Stomach (tissue), 9 donors: ENCODE results near the gene IGSF3. TPM values are rescaled to one million over a fixed set of nuclear protein-coding genes. Genes with fewer than 3 reads are reported as not detected.

Source experiments
- DNase-seq, 2 donors: peaks; one replicate each; pipeline versions ENCODE4 v3.0.0 to v3.0.0-alpha.2; 2013 to 2019
- H3K27ac ChIP-seq, 5 donors: fragments of 200-600 bp in 4 of 5; sonication (generic) in 4 of 5; one replicate each; pipeline ENCODE4 v1.5.1; 2013 to 2019; ENCODE audit warnings: mild to moderate bottlenecking in 1 of 5, moderate library complexity in 1 of 5
- H3K27me3 ChIP-seq, 3 donors: fragments of 200-600 bp; sonication (generic); one replicate each; pipeline ENCODE4 v1.5.1; 2017 to 2019; ENCODE audit warnings: mixed run types in 1 of 3
- H3K36me3 ChIP-seq, 4 donors: fragments of 200-600 bp; sonication (generic); 1 replicate in 3 of 4; 2 replicates in 1 of 4; pipeline ENCODE4 v1.5.1; 2016 to 2019
- H3K4me1 ChIP-seq, 4 donors: fragments of 200-600 bp; sonication (generic); one replicate each; pipeline ENCODE4 v1.5.1; 2016 to 2019
- H3K4me3 ChIP-seq, 4 donors: fragments of 200-600 bp; sonication (generic) in 3 of 4; one replicate each; pipeline ENCODE4 v1.5.1; 2016 to 2019; ENCODE audit warnings: mild to moderate bottlenecking in 1 of 4
- H3K9me3 ChIP-seq, 4 donors: fragments of 200-600 bp; sonication (generic); one replicate each; pipeline ENCODE4 v1.5.1; 2016 to 2019
- CTCF ChIP-seq, 7 experiments: fragments of 450-650 bp in 4 of 7; fragments of 200-600 bp in 3 of 7; sonication (generic) in 3 of 7; IDR thresholded peaks; one replicate each; pipeline ENCODE4 v1.5.1; 2016 to 2019; ENCODE audit warnings: antibody characterized with exemption in 7 of 7, control low read depth in 2 of 7, mild to moderate bottlenecking in 1 of 7
- EP300 ChIP-seq: sonication (generic); formaldehyde crosslinking; IDR thresholded peaks from one replicate; pipeline ENCODE4 v1.6.1; 2017; ENCODE audit warnings: antibody characterized with exemption
- POLR2A ChIP-seq, 4 donors: fragments of 450-650 bp; IDR thresholded peaks; one replicate each; pipeline ENCODE4 v1.6.1; 2016; ENCODE audit warnings: antibody characterized with exemption in 4 of 4, control low read depth in 2 of 4, mild to moderate bottlenecking in 1 of 4, moderate library complexity in 1 of 4
- POLR2AphosphoS5 ChIP-seq, 3 donors: sonication (generic); formaldehyde crosslinking; IDR thresholded peaks; one replicate each; pipeline ENCODE4 v1.6.1; 2016; ENCODE audit warnings: antibody characterized with exemption in 3 of 3
- WGBS, 5 donors: extraction: QIAGEN DNeasy Blood & Tissue Kit in 3 of 5; methylation state at CpG; one replicate each; pipeline versions ENCODE4 v1.1.5 to v1.1.7; 2013 to 2018; 5-methylcytosine and 5-hydroxymethylcytosine counted together
- intact Hi-C: fragments of 100-400 bp; cut with DNase I; formaldehyde crosslinking; loops from one replicate; pipeline ENCODE4 v1.15.1; 2023; ENCODE audit warnings: low total_unique reads
- polyA plus RNA-seq, 3 donors: library from polyadenylated mRNA; stranded (reverse); fragments of 200-250 nt; gene quantifications; one replicate each; pipeline ENCODE4 v1.2.3, GENCODE V29; 2013
- total RNA-seq, 5 donors: library from RNA; depleted of rRNA; stranded (reverse); fragments of >200 nt; gene quantifications; one replicate each; pipeline versions ENCODE4 v1.1.0 to v1.2.3, GENCODE V29; 2014 to 2016
- donor health status: healthy with polysubstance abuse.
- donor health status: Bipolar disorder and iron deficiency.
- donor health status: healthy.

IGSF3 gene
- total and polyA plus RNA-seq, 8 donors, result 1.7 to 31.6 (median 20.9) TPM

- H3K4me3 ChIP-seq, result no peak overlapping the region
- no peak overlapping the region for H3K27ac ChIP-seq
- H3K4me1 ChIP-seq, result no peaks in the 10 kb centered on the region
- H3K9me3 ChIP-seq, result peaks cover 0 to 3% (median 0%) of the 10 kb centered on the region in 4 donors
- TF ChIP-seq EP300 (no peak), CTCF (IDR thresholded peaks at IDR 0.05) (no peak), POLR2A (IDR thresholded peaks at IDR 0.05) (no peak), POLR2AphosphoS5 (IDR thresholded peaks at IDR 0.05) (no peak)
- DNase-seq, result no peak
- H3K36me3 ChIP-seq, result no peaks in the 10 kb centered on the region
- H3K27me3 ChIP-seq, result peaks cover 0 to 14% (median 0%) of the 10 kb centered on the region in 3 donors
- WGBS, 5 donors, result 76 to 86% (median 81%) methylated on average over 4 of the region's 4 CpGs
- intact Hi-C loops, result no loop called here
Measured at GRCh38 chr1:116680752-116681151, 13.2 kb upstream of the IGSF3 start.

GRCh38 chr1:116679828-116680628, 12.5 kb upstream of the IGSF3 start:
- 77 to 94% (median 90%) methylated on average over 4 of the region's 4 CpGs for WGBS, 5 donors
- Histone ChIP-seq H3K4me3 (no peak overlapping the region), H3K27me3 (peaks cover 0 to 14% (median 0%) of the 10 kb centered on the region in 3 donors), H3K27ac (no peak overlapping the region), H3K4me1 (no peaks in the 10 kb centered on the region), H3K9me3 (peaks cover 0 to 3% (median 0%) of the 10 kb centered on the region in 4 donors), H3K36me3 (no peaks in the 10 kb centered on the region)
- intact Hi-C loops, result no loop called here
- no peak for DNase-seq
- TF ChIP-seq CTCF (IDR thresholded peaks at IDR 0.05), result no peak
- no peak for TF ChIP-seq POLR2A (IDR thresholded peaks at IDR 0.05)
- TF ChIP-seq EP300, result no peak
- no peak for TF ChIP-seq POLR2AphosphoS5 (IDR thresholded peaks at IDR 0.05)

GRCh38 chr1:116679091-116679827, 11.7 kb upstream of the IGSF3 start:
- intact Hi-C loops, result no loop called here
- H3K27me3 ChIP-seq, result peaks cover 0 to 14% (median 0%) of the 10 kb centered on the region in 3 donors
- no peak overlapping the region for H3K27ac ChIP-seq
- no peak for DNase-seq
- H3K9me3 ChIP-seq, result peaks cover 0 to 3% (median 0%) of the 10 kb centered on the region in 4 donors
- no peak overlapping the region for H3K4me3 ChIP-seq
- TF ChIP-seq POLR2AphosphoS5 (IDR thresholded peaks at IDR 0.05) (no peak), EP300 (no peak), POLR2A (IDR thresholded peaks at IDR 0.05) (no peak), CTCF (IDR thresholded peaks at IDR 0.05) (no peak)
- 65 to 71% (median 67%) methylated on average over 7 of the region's 7 CpGs for WGBS, 5 donors
- H3K4me1 ChIP-seq, result no peaks in the 10 kb centered on the region
- H3K36me3 ChIP-seq, result no peaks in the 10 kb centered on the region

- Histone ChIP-seq H3K4me1 (no peaks in the 10 kb centered on the region), H3K27ac (no peak overlapping the region), H3K9me3 (peaks cover 0 to 3% (median 0%) of the 10 kb centered on the region in 4 donors), H3K4me3 (no peak overlapping the region), H3K36me3 (no peaks in the 10 kb centered on the region), H3K27me3 (peaks cover 0 to 14% (median 0%) of the 10 kb centered on the region in 3 donors)
- no peak for TF ChIP-seq POLR2A (IDR thresholded peaks at IDR 0.05)
- TF ChIP-seq POLR2AphosphoS5 (IDR thresholded peaks at IDR 0.05), result no peak
- TF ChIP-seq EP300, result no peak
- no peak for TF ChIP-seq CTCF (IDR thresholded peaks at IDR 0.05)
- WGBS, 5 donors, result 56 to 74% (median 61%) methylated on average over 2 of the region's 2 CpGs
- intact Hi-C loops, result no loop called here
- DNase-seq, result no peak
Measured at GRCh38 chr1:116678732-116679090, 11.2 kb upstream of the IGSF3 start.
